ENCODE measurements around the gene UBE4A. TPM values are rescaled to one million over a fixed set of nuclear protein-coding genes. Genes with fewer than 3 reads are reported as not detected.

The UBE4A gene
- total and polyA plus RNA-seq, 2 donors (not counting 3 experiments of a cell fraction or from before 2014, with no cell fraction given), result 13.3 to 40.2 TPM

DNA sequence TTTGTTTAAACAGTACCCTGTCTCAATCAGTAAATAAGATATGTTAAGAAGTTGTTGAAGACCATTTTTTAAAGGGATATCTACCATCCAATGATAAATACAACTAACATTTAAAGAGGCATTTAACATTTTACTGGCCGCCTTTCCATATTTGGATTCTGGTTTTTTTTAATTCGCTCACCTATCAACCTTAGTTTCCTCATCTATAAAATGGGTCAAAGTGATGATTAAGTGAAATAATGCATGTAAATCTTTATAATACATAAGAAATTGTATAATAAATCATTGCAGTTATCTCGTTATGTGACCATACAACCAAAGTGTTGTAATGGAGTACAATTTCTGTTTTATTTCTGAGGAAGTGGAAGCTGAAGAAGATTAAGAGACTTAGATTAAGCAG is 24.3 kb downstream of the UBE4A start:
- H3K79me2 ChIP-seq (ENCODE audit: control insufficient read depth, insufficient read depth, low read length), result no peaks in the 10 kb centered on the region
- no peak overlapping the region for H3K27ac ChIP-seq (ENCODE audit: insufficient read depth, low read depth, low read length)
- no peak overlapping the region for H2AFZ ChIP-seq (ENCODE audit: low read depth, low read length)
- FAIRE-seq (no peak), DNase-seq (ENCODE audit: low read depth, low spot score) (no peak)
- peaks cover 34 to 53% of the 10 kb centered on the region in 2 experiments for H3K36me3 ChIP-seq (ENCODE audit: control insufficient read depth in 2 of 2, extremely low read depth in 1 of 2, insufficient read depth in 2 of 2, low read length in 2 of 2)
- TF ChIP-seq FOS (IDR thresholded peaks at IDR 0.05; ENCODE audit: borderline replicate concordance, insufficient read depth, low read length) (no peak), GATA2 (IDR thresholded peaks at IDR 0.05; ENCODE audit: insufficient read depth, insufficient read length, low read depth, low read length) (no peak), POLR2A (IDR thresholded peaks at IDR 0.05; ENCODE audit: low read depth, low read length) (no peak)
- ChIA-PET POLR2A (no interaction called here), CTCF (no interaction called here)
- no peaks in the 10 kb centered on the region for H3K4me1 ChIP-seq (ENCODE audit: control insufficient read depth, extremely low read depth, insufficient read depth, low read length)
- no peaks in the 10 kb centered on the region for H3K9me1 ChIP-seq (replicated peaks; ENCODE audit: control insufficient read depth, extremely low read depth, insufficient read depth, low read length)
- no TSS peak for BruUV-seq (replicated peaks)
- H3K9ac ChIP-seq (replicated peaks; ENCODE audit: extremely low read depth, insufficient read depth, low read length), result no peak overlapping the region
- dilution Hi-C loops (cut with MboI; ENCODE audit: extremely low pct_ligation_motif_present, low sequenced_read_pairs) (loop anchor here (25.0 kb wide), 1 partner anchor 104 kb away; no protein-coding TSS in a partner anchor), intact Hi-C loops (cut with micrococcal nuclease) (loop anchor here (5.0 kb wide), 1 partner anchor 104 kb away; no protein-coding TSS in a partner anchor)
- no peaks in the 10 kb centered on the region for H3K9me3 ChIP-seq (replicated peaks; ENCODE audit: control insufficient read depth, insufficient read depth, low read length)
- no peak overlapping the region for H3K4me3 ChIP-seq (replicated peaks in 1 of 3; ENCODE audit: insufficient read depth in 1 of 3, low read depth in 1 of 3, low read length in 3 of 3)
- H3K27me3 ChIP-seq (ENCODE audit: control insufficient read depth in 2 of 2, insufficient read depth in 2 of 2, low read length in 2 of 2), result no peaks in the 10 kb centered on the region
- no peaks in the 10 kb centered on the region for H4K20me1 ChIP-seq (replicated peaks; ENCODE audit: control insufficient read depth, extremely low read depth, insufficient read depth, low read length)
- no peak overlapping the region for H3K4me2 ChIP-seq (ENCODE audit: insufficient read depth, low read length)

DNA sequence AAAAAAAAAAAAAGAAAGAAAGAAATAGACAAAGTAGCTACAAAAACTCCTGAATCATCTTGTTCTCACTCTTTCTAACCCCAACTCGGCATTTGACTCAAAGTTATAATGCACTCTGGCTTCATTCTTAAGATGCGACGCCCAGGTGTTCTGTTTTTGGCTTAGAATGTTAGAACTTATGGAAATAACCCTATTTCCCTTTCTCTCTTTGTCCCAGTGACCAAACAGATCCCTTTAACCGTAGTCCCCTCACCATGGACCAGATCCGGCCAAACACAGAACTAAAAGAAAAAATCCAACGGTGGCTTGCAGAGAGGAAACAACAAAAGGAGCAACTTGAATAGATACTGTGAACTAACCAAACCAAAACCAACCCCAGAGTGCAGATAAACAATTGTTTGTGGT is 36.7 kb downstream of the UBE4A start:
- intact Hi-C loops (cut with micrococcal nuclease), result no loop called here
- H3K27me3 ChIP-seq (ENCODE audit: control insufficient read depth in 2 of 2, insufficient read depth in 2 of 2, low read length in 2 of 2), result no peaks in the 10 kb centered on the region
- CTCF ChIA-PET, result interaction anchor here (1.0 kb wide), 1 partner anchor 113 kb away, joined by 4 read pairs; no protein-coding TSS in a partner anchor
- H3K4me1 ChIP-seq (ENCODE audit: control insufficient read depth, extremely low read depth, insufficient read depth, low read length), result peaks cover 2% of the 10 kb centered on the region
- POLR2A ChIA-PET, result no interaction called here
- TF ChIP-seq GATA2 (IDR thresholded peaks at IDR 0.05; ENCODE audit: insufficient read depth, insufficient read length, low read depth, low read length) (no peak), POLR2AphosphoS5 (IDR thresholded peaks at IDR 0.05; ENCODE audit: insufficient read depth, low read depth, low read length) (no peak), MYC (IDR thresholded peaks at IDR 0.05; ENCODE audit: low read depth, low read length) (no peak), JUN (IDR thresholded peaks at IDR 0.05; ENCODE audit: borderline replicate concordance, insufficient read depth, insufficient read length, low read depth) (no peak), POLR2A (IDR thresholded peaks at IDR 0.05; ENCODE audit: low read depth, low read length) (no peak), EZH2 (IDR thresholded peaks at IDR 0.05; ENCODE audit: borderline replicate concordance, low read depth, low read length, severe bottlenecking) (no peak), FOS (IDR thresholded peaks at IDR 0.05; ENCODE audit: borderline replicate concordance, insufficient read depth, low read length) (no peak)
- TF ChIP-seq, protein P1, sequence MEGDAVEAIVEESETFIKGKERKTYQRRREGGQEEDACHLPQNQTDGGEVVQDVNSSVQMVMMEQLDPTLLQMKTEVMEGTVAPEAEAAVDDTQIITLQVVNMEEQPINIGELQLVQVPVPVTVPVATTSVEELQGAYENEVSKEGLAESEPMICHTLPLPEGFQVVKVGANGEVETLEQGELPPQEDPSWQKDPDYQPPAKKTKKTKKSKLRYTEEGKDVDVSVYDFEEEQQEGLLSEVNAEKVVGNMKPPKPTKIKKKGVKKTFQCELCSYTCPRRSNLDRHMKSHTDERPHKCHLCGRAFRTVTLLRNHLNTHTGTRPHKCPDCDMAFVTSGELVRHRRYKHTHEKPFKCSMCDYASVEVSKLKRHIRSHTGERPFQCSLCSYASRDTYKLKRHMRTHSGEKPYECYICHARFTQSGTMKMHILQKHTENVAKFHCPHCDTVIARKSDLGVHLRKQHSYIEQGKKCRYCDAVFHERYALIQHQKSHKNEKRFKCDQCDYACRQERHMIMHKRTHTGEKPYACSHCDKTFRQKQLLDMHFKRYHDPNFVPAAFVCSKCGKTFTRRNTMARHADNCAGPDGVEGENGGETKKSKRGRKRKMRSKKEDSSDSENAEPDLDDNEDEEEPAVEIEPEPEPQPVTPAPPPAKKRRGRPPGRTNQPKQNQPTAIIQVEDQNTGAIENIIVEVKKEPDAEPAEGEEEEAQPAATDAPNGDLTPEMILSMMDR (IDR thresholded peaks at IDR 0.05; ENCODE audit: extremely low read depth in 1 of 2, insufficient read depth in 1 of 2, low read depth in 1 of 2, low read length in 2 of 2), result no peak
- TF ChIP-seq, protein P2, sequence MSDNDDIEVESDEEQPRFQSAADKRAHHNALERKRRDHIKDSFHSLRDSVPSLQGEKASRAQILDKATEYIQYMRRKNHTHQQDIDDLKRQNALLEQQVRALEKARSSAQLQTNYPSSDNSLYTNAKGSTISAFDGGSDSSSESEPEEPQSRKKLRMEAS (IDR thresholded peaks at IDR 0.05; ENCODE audit: insufficient read depth, insufficient read length), result no peak
- dilution Hi-C loops (cut with MboI; ENCODE audit: extremely low pct_ligation_motif_present, low sequenced_read_pairs), result loop anchor here (25.0 kb wide), 1 partner anchor 91 kb away; no protein-coding TSS in a partner anchor
- DNase-seq (ENCODE audit: low read depth, low spot score) (no peak), FAIRE-seq (no peak)
- H3K9me3 ChIP-seq (replicated peaks; ENCODE audit: control insufficient read depth, insufficient read depth, low read length), result no peaks in the 10 kb centered on the region
- H3K36me3 ChIP-seq (ENCODE audit: control insufficient read depth in 2 of 2, extremely low read depth in 1 of 2, insufficient read depth in 2 of 2, low read length in 2 of 2), result peaks cover 3 to 11% of the 10 kb centered on the region in 2 experiments
- no peak overlapping the region for H3K9ac ChIP-seq (replicated peaks; ENCODE audit: extremely low read depth, insufficient read depth, low read length)
- H3K79me2 ChIP-seq (ENCODE audit: control insufficient read depth, insufficient read depth, low read length), result no peaks in the 10 kb centered on the region
- BruUV-seq (replicated peaks), result no TSS peak
- H3K4me2 ChIP-seq (ENCODE audit: insufficient read depth, low read length), result no peak overlapping the region
- H2AFZ ChIP-seq (ENCODE audit: low read depth, low read length), result no peak overlapping the region
- H3K4me3 ChIP-seq (replicated peaks in 1 of 3; ENCODE audit: insufficient read depth in 1 of 3, low read depth in 1 of 3, low read length in 3 of 3), result no peak overlapping the region
- H3K9me1 ChIP-seq (replicated peaks; ENCODE audit: control insufficient read depth, extremely low read depth, insufficient read depth, low read length), result no peaks in the 10 kb centered on the region
- no peaks in the 10 kb centered on the region for H4K20me1 ChIP-seq (replicated peaks; ENCODE audit: control insufficient read depth, extremely low read depth, insufficient read depth, low read length)
- no peak overlapping the region for H3K27ac ChIP-seq (ENCODE audit: insufficient read depth, low read depth, low read length)

All from endothelial cell of umbilical vein (primary cell).